GM12891 (cell line): ENCODE results near the gene TRPM3.

Experiments
- DNase-seq: peaks from one replicate; pipeline ENCODE4 v3.0.0; 2011; ENCODE audit warnings: low spot score; ENCODE audit not compliant: insufficient read length
- FAIRE-seq: peaks from 2 replicates; lab custom pipeline; 2011; peaks lifted over from hg19 to GRCh38; lab: Jason Lieb, UNC
- PAX5 ChIP-seq: IDR thresholded peaks from 2 replicates; pipeline ENCODE4 v1.6.1; 2011; ENCODE audit warnings: low read length, moderate library complexity, mild to moderate bottlenecking; ENCODE audit not compliant: insufficient read depth, severe bottlenecking
- POLR2A ChIP-seq: IDR thresholded peaks from 2 replicates; pipeline ENCODE4 v1.6.1; 2011; ENCODE audit warnings: low read depth, low read length, control low read depth
- POLR2AphosphoS5 ChIP-seq: IDR thresholded peaks from 2 replicates; pipeline ENCODE4 v1.6.1; 2011; ENCODE audit warnings: low read depth, low read length, control low read depth
- POU2F2 ChIP-seq: IDR thresholded peaks from 2 replicates; pipeline ENCODE4 v1.6.1; 2011; ENCODE audit warnings: low read depth, mild to moderate bottlenecking, control low read depth, low read length, moderate library complexity
- SPI1 ChIP-seq: IDR thresholded peaks from 2 replicates; pipeline ENCODE4 v1.6.1; 2011; ENCODE audit warnings: low read depth, low read length, control low read depth
- TAF1 ChIP-seq: IDR thresholded peaks from 2 replicates; pipeline ENCODE4 v1.6.1; 2011; ENCODE audit warnings: low read depth, low read length, control low read depth

The TRPM3 gene

GRCh38 chr9:71108937-71109336 lies 12.5 kb downstream of the TRPM3 start:
- DNase-seq (no peak), FAIRE-seq (no peak)
- TF ChIP-seq POLR2A: no peak
- TF ChIP-seq SPI1: no peak
- no peak for TF ChIP-seq TAF1
- TF ChIP-seq POLR2AphosphoS5: no peak
- no peak for TF ChIP-seq PAX5
- no peak for TF ChIP-seq POU2F2

GRCh38 chr9:71106992-71107391 lies 14.4 kb downstream of the TRPM3 start:
- DNase-seq: no peak
- FAIRE-seq: no peak
- TF ChIP-seq POU2F2 (no peak), SPI1 (no peak), POLR2A (no peak), POLR2AphosphoS5 (no peak), TAF1 (no peak), PAX5 (no peak)

- no peak for DNase-seq
- no peak for FAIRE-seq
- TF ChIP-seq POLR2A (no peak), POU2F2 (no peak), TAF1 (no peak), SPI1 (no peak), POLR2AphosphoS5 (no peak)
Measured at GRCh38 chr9:71105192-71105591, 16.2 kb downstream of the TRPM3 start.

- FAIRE-seq (no peak), DNase-seq (no peak)
- TF ChIP-seq TAF1 (no peak), SPI1 (no peak), POU2F2 (no peak), PAX5 (no peak), POLR2A (no peak), POLR2AphosphoS5 (no peak)
Measured at GRCh38 chr9:71098801-71099200, 22.6 kb downstream of the TRPM3 start.

GRCh38 chr9:71097671-71098070 lies 23.8 kb downstream of the TRPM3 start:
- DNase-seq (no peak), FAIRE-seq (no peak)
- no peak for TF ChIP-seq SPI1

GRCh38 chr9:71096421-71097108 lies 24.9 kb downstream of the TRPM3 start:
- no peak for FAIRE-seq
- TF ChIP-seq SPI1 (no peak), TAF1 (no peak), PAX5 (no peak)
- no peak for DNase-seq

- no peak for DNase-seq
- FAIRE-seq: no peak
Measured at GRCh38 chr9:71094708-71095251, 26.6 kb downstream of the TRPM3 start.

GRCh38 chr9:71090896-71091295 lies 30.5 kb downstream of the TRPM3 start:
- no peak for FAIRE-seq
- TF ChIP-seq POLR2AphosphoS5 (no peak), POU2F2 (no peak), SPI1 (no peak), TAF1 (no peak), PAX5 (no peak)
- DNase-seq: no peak

More at GRCh38 chr9:71094708-71095251, 26.6 kb downstream of the TRPM3 start:
- TF ChIP-seq POLR2A: no peak
- no peak for TF ChIP-seq SPI1
- TF ChIP-seq PAX5: no peak
- no peak for TF ChIP-seq POLR2AphosphoS5
- no peak for TF ChIP-seq TAF1
- TF ChIP-seq POU2F2: no peak

- DNase-seq: no peak
- FAIRE-seq: no peak
- TF ChIP-seq POLR2AphosphoS5: no peak
- TF ChIP-seq TAF1: no peak
- TF ChIP-seq SPI1: no peak
- no peak for TF ChIP-seq POLR2A
- no peak for TF ChIP-seq PAX5
- no peak for TF ChIP-seq POU2F2
Measured at GRCh38 chr9:71079451-71079850, 42.0 kb downstream of the TRPM3 start.

GRCh38 chr9:71076096-71076495 lies 45.3 kb downstream of the TRPM3 start:
- FAIRE-seq (no peak), DNase-seq (no peak)
- TF ChIP-seq SPI1 (no peak), POLR2AphosphoS5 (no peak), TAF1 (no peak), POU2F2 (no peak), POLR2A (no peak), PAX5 (no peak)

- no peak for TF ChIP-seq POU2F2
- TF ChIP-seq PAX5: no peak
- TF ChIP-seq POLR2A: no peak
- no peak for TF ChIP-seq SPI1
- TF ChIP-seq TAF1: no peak
- TF ChIP-seq POLR2AphosphoS5: no peak
- FAIRE-seq (no peak), DNase-seq (no peak)
Measured at GRCh38 chr9:71073494-71073893, 47.9 kb downstream of the TRPM3 start.

GRCh38 chr9:71072587-71072986 lies 48.8 kb downstream of the TRPM3 start:
- no peak for FAIRE-seq
- no peak for DNase-seq
- TF ChIP-seq POLR2AphosphoS5: no peak
- no peak for TF ChIP-seq TAF1
- TF ChIP-seq POU2F2: no peak
- TF ChIP-seq SPI1: no peak
- no peak for TF ChIP-seq PAX5
- TF ChIP-seq POLR2A: no peak
